ENCODE results near the gene POLG.

POLG gene

DNA sequence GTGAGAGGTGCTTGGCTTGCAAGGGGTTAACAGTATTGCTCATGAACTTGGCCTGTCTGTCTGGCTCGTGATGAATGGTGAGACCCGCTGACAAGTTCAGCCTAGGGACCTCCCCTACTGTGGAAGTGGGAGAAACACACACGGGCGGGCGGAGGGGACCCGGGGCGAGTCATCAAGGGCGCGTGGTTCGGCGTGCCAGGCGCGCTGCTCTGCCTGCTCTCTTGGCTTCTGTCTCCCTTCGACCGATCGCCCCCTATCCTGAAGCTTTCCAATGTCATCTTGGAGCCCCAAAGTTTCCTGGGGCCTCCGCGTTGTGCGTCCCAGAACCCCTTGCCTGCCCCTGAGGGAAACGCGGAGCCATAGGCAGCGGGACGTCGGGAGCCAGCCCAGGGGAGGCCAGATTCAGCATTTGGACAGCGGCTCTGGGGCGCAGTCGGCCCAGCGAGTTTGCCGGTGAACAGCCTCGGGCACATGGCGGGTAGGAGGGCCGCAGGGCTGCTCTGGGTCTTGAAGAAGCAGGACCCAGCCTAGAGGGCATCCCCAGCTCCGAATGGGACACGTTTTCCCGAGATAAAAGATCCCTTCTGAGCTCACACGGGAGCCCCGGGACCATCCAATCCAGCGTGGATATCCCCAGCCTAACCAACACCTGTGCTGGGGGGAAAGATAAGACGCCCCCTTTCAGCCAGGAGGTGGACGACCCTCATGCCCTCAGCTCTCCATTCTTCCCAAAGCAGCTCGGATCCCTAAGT, 27.0 kb upstream of the POLG start (continued):
- TF ChIP-seq ZNF707 (tag by site-specific recombination; IDR thresholded peaks at IDR 0.05), result no peak
- TF ChIP-seq, protein P1, sequence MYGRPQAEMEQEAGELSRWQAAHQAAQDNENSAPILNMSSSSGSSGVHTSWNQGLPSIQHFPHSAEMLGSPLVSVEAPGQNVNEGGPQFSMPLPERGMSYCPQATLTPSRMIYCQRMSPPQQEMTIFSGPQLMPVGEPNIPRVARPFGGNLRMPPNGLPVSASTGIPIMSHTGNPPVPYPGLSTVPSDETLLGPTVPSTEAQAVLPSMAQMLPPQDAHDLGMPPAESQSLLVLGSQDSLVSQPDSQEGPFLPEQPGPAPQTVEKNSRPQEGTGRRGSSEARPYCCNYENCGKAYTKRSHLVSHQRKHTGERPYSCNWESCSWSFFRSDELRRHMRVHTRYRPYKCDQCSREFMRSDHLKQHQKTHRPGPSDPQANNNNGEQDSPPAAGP (tag by site-specific recombination; IDR thresholded peaks at IDR 0.05), result peak; percentile 73
- no peak for TF ChIP-seq ZNF585B (tag by site-specific recombination; IDR thresholded peaks at IDR 0.05)
- no peak for TF ChIP-seq ZNF549 (tag by site-specific recombination; IDR thresholded peaks at IDR 0.05)
- TF ChIP-seq RBAK (tag by site-specific recombination; IDR thresholded peaks at IDR 0.05), result no peak
- no peak for TF ChIP-seq PRDM1 (tag by site-specific recombination; IDR thresholded peaks at IDR 0.05)
- TF ChIP-seq ATF2 (tag by site-specific recombination; IDR thresholded peaks at IDR 0.05; ENCODE audit: low read depth), result no peak
- TF ChIP-seq ZNF76 (tag by site-specific recombination; IDR thresholded peaks at IDR 0.05; ENCODE audit: borderline replicate concordance, low read depth), result 0 out of 2 replicates have a peak, but pooled peaks have one; percentile 73
- no peak for TF ChIP-seq ZNF184 (tag by site-specific recombination; IDR thresholded peaks at IDR 0.05)
- TF ChIP-seq ZFHX2 (tag by site-specific recombination; conservative IDR thresholded peaks at IDR 0.05), result peak; percentile 37; the same call in 1 of the 2 replicates
- no peak for TF ChIP-seq ZNF792 (tag by site-specific recombination; IDR thresholded peaks at IDR 0.05)
- no peak for TF ChIP-seq ZNF670 (tag by site-specific recombination; IDR thresholded peaks at IDR 0.05; ENCODE audit: low read depth)
- TF ChIP-seq ZIC2 (tag by site-specific recombination; IDR thresholded peaks at IDR 0.05), result peak; percentile 84
- TF ChIP-seq ZNF23 (tag by site-specific recombination; IDR thresholded peaks at IDR 0.05; ENCODE audit: borderline replicate concordance), result no peak
- TF ChIP-seq KLF7 (tag by site-specific recombination; IDR thresholded peaks at IDR 0.05; ENCODE audit: borderline replicate concordance), result no peak
- peak; percentile 43 for TF ChIP-seq SP2 (tag by site-specific recombination; IDR thresholded peaks at IDR 0.05)
- TF ChIP-seq ZBTB10 (tag by site-specific recombination; IDR thresholded peaks at IDR 0.05), result peak; percentile 73
- no peak for TF ChIP-seq PRDM2 (tag by site-specific recombination; IDR thresholded peaks at IDR 0.05; ENCODE audit: borderline replicate concordance)
- TF ChIP-seq KLF9 (tag by site-specific recombination; IDR thresholded peaks at IDR 0.05; ENCODE audit: low read depth), result no peak
- no peak for TF ChIP-seq ZNF548 (tag by site-specific recombination; IDR thresholded peaks at IDR 0.05)
- peak; percentile 49 for TF ChIP-seq SP7 (tag by site-specific recombination; IDR thresholded peaks at IDR 0.05)
- TF ChIP-seq, protein P2, sequence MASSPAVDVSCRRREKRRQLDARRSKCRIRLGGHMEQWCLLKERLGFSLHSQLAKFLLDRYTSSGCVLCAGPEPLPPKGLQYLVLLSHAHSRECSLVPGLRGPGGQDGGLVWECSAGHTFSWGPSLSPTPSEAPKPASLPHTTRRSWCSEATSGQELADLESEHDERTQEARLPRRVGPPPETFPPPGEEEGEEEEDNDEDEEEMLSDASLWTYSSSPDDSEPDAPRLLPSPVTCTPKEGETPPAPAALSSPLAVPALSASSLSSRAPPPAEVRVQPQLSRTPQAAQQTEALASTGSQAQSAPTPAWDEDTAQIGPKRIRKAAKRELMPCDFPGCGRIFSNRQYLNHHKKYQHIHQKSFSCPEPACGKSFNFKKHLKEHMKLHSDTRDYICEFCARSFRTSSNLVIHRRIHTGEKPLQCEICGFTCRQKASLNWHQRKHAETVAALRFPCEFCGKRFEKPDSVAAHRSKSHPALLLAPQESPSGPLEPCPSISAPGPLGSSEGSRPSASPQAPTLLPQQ (tag by site-specific recombination; IDR thresholded peaks at IDR 0.05), result peak; percentile 57
- TF ChIP-seq ZNF24 (tag by site-specific recombination; IDR thresholded peaks at IDR 0.05), result peak; percentile 32; the same call in 1 of the 2 replicates
- 0 out of 2 replicates have a peak, but pooled peaks have one; percentile 29 for TF ChIP-seq IKZF3 (tag by site-specific recombination; IDR thresholded peaks at IDR 0.05)
- TF ChIP-seq ZNF596 (tag by site-specific recombination; IDR thresholded peaks at IDR 0.05), result no peak
